H1 (cell line): Measurements from ENCODE around the gene ERH. TPM values are rescaled to one million over a fixed set of nuclear protein-coding genes. Genes with fewer than 3 reads are reported as not detected.

Experiments
- CTCF ChIA-PET: fragments of 300-600 bp; sonication (Branson Sonifier 250); formaldehyde crosslinking; loops from one replicate; lab custom pipeline; 2021; ENCODE audit not compliant: partially characterized antibody; lab: Charles Lee
- POLR2A ChIA-PET: fragments of 300-600 bp; sonication (Branson Sonifier 250); formaldehyde crosslinking; loops from one replicate; lab custom pipeline; 2021; ENCODE audit warnings: inconsistent platforms; ENCODE audit not compliant: partially characterized antibody; lab: Charles Lee
- DNase-seq, 2 experiments: peaks; one replicate each; pipeline versions ENCODE4 v3.0.0 to v3.0.0-alpha.2; 2010 to 2022; ENCODE audit warnings: low spot score in 2 of 2, low read depth in 1 of 2, mixed read lengths in 1 of 2
- FAIRE-seq: peaks from 2 replicates; lab custom pipeline; 2011; peaks lifted over from hg19 to GRCh38; lab: Jason Lieb, UNC
- H2AFZ ChIP-seq: 2 replicates; pipeline ENCODE4 v1.8.1; 2012; ENCODE audit warnings: low read length, inconsistent platforms
- H2AK5ac ChIP-seq: 2 replicates; pipeline ENCODE4 v1.6.1; 2013; ENCODE audit warnings: low read depth, low read length
- H2BK120ac ChIP-seq: replicated peaks from 2 replicates; pipeline ENCODE3; 2013; ENCODE audit warnings: low read depth, low read length, inconsistent platforms
- H2BK12ac ChIP-seq: 2 replicates; pipeline ENCODE4 v1.6.1; 2013; ENCODE audit warnings: low read depth, low read length
- H2BK15ac ChIP-seq: 2 replicates; pipeline ENCODE4 v1.6.1; 2013; ENCODE audit warnings: low read length
- H2BK20ac ChIP-seq: 2 replicates; pipeline ENCODE4 v1.6.1; 2013; ENCODE audit warnings: low read length
- H2BK5ac ChIP-seq: 2 replicates; pipeline ENCODE4 v1.6.1; 2013; ENCODE audit warnings: low read depth, low read length
- H3K14ac ChIP-seq: 2 replicates; pipeline ENCODE4 v1.6.1; 2013; ENCODE audit warnings: inconsistent platforms; ENCODE audit not compliant: insufficient read length
- H3K18ac ChIP-seq: 2 replicates; pipeline ENCODE4 v1.6.1; 2013; ENCODE audit warnings: low read length; ENCODE audit errors: extremely low read depth
- H3K23ac ChIP-seq: 2 replicates; pipeline ENCODE4 v1.6.1; 2013; ENCODE audit warnings: inconsistent platforms; ENCODE audit not compliant: insufficient read length
- H3K23me2 ChIP-seq: 2 replicates; pipeline ENCODE4 v1.6.1; 2013; ENCODE audit warnings: low read depth, low read length
- H3K27ac ChIP-seq: 2 replicates; pipeline ENCODE4 v1.6.1; 2011; ENCODE audit warnings: low read depth, low read length, inconsistent platforms
- H3K27me3 ChIP-seq, 4 experiments: replicated peaks in 1 of 4; 1 replicate in 1 of 4; 2 replicates in 3 of 4; pipeline versions ENCODE4 v1.6.1 to v1.8.1; 2011 to 2013; ENCODE audit warnings: low read length in 3 of 4, mild to moderate bottlenecking in 3 of 4, inconsistent platforms in 2 of 4, mixed read lengths in 2 of 4, moderate library complexity in 1 of 4; ENCODE audit not compliant: control insufficient read depth in 3 of 4, insufficient read depth in 3 of 4; ENCODE audit errors: extremely low read depth in 1 of 4
- H3K36me3 ChIP-seq, 4 experiments: 2 replicates each; pipeline versions ENCODE4 v1.6.1 to v1.8.1; 2011 to 2013; ENCODE audit warnings: mild to moderate bottlenecking in 4 of 4, low read length in 3 of 4, moderate library complexity in 2 of 4, control low read depth in 1 of 4, inconsistent platforms in 1 of 4; ENCODE audit not compliant: insufficient read depth in 4 of 4, control insufficient read depth in 2 of 4
- H3K4ac ChIP-seq: replicated peaks from 2 replicates; pipeline ENCODE3; 2013; ENCODE audit warnings: low read length, low read depth, mixed read lengths, inconsistent platforms; ENCODE audit not compliant: insufficient read length
- H3K4me1 ChIP-seq, 4 experiments: replicated peaks in 1 of 4; 1 replicate in 1 of 4; 2 replicates in 3 of 4; pipeline versions ENCODE4 v1.6.1 to v1.8.1; 2011 to 2013; ENCODE audit warnings: low read length in 3 of 4, inconsistent platforms in 2 of 4, mixed read lengths in 1 of 4; ENCODE audit not compliant: insufficient read depth in 4 of 4, control insufficient read depth in 3 of 4
- H3K4me2 ChIP-seq, 2 experiments: 2 replicates each; pipeline versions ENCODE4 v1.6.1 to v1.8.1; 2011 to 2013; ENCODE audit warnings: low read depth in 2 of 2, low read length in 2 of 2, control low read depth in 1 of 2, inconsistent platforms in 1 of 2, mild to moderate bottlenecking in 1 of 2; ENCODE audit not compliant: insufficient read depth in 1 of 2
- H3K4me3 ChIP-seq, 4 experiments: fragments of 200-600, 300-600 bp in 1 of 4; sonication (generic), shearing (Covaris generic), sonication (Bioruptor Twin) in 1 of 4; 2 replicates each; pipeline versions ENCODE4 v1.5.1 to v1.8.1; 2011 to 2016; ENCODE audit warnings: low read length in 4 of 4, low read depth in 3 of 4, control low read depth in 2 of 4, inconsistent platforms in 2 of 4, mild to moderate bottlenecking in 2 of 4, mixed read lengths in 1 of 4, moderate library complexity in 1 of 4; ENCODE audit not compliant: insufficient read depth in 2 of 4; ENCODE audit errors: extremely low read depth in 1 of 4
- H3K56ac ChIP-seq: replicated peaks from 2 replicates; pipeline ENCODE3; 2013; ENCODE audit warnings: low read depth, mild to moderate bottlenecking, mixed read lengths, low read length, inconsistent platforms; ENCODE audit not compliant: insufficient read length
- H3K79me1 ChIP-seq: 2 replicates; pipeline ENCODE4 v1.6.1; 2013; ENCODE audit warnings: low read depth, low read length, control low read depth
- H3K79me2 ChIP-seq, 2 experiments: 2 replicates each; pipeline versions ENCODE4 v1.6.1 to v1.8.1; 2012 to 2013; ENCODE audit warnings: low read length in 2 of 2, mild to moderate bottlenecking in 2 of 2, inconsistent platforms in 1 of 2; ENCODE audit not compliant: insufficient read depth in 2 of 2, control insufficient read depth in 1 of 2
- H3K9ac ChIP-seq, 4 experiments: replicated peaks in 1 of 4; 1 replicate in 1 of 4; 2 replicates in 3 of 4; pipeline versions ENCODE4 v1.6.1 to v1.8.1; 2011 to 2013; ENCODE audit warnings: low read depth in 3 of 4, low read length in 3 of 4, control low read depth in 2 of 4, mild to moderate bottlenecking in 2 of 4, moderate library complexity in 2 of 4, inconsistent platforms in 1 of 4; ENCODE audit errors: extremely low read depth in 1 of 4
- H3K9me3 ChIP-seq, 2 experiments: 2 replicates each; pipeline versions ENCODE4 v1.6.1 to v1.8.1; 2012 to 2013; ENCODE audit warnings: mild to moderate bottlenecking in 2 of 2, moderate library complexity in 2 of 2, control low read depth in 1 of 2, inconsistent platforms in 1 of 2, low read depth in 1 of 2, low read length in 1 of 2, mixed read lengths in 1 of 2; ENCODE audit not compliant: insufficient read depth in 2 of 2
- H4K20me1 ChIP-seq, 2 experiments: replicated peaks in 1 of 2; 2 replicates each; pipeline versions ENCODE3 to v1.8.1; 2011 to 2013; ENCODE audit warnings: inconsistent platforms in 2 of 2, low read length in 2 of 2, mild to moderate bottlenecking in 1 of 2; ENCODE audit not compliant: insufficient read depth in 2 of 2, control insufficient read depth in 1 of 2
- H4K5ac ChIP-seq: 2 replicates; pipeline ENCODE4 v1.6.1; 2013; ENCODE audit warnings: low read length, low read depth, mixed read lengths, inconsistent platforms; ENCODE audit not compliant: insufficient read length
- H4K8ac ChIP-seq: 2 replicates; pipeline ENCODE4 v1.8.0; 2013; ENCODE audit warnings: mild to moderate bottlenecking, moderate library complexity, low read length, inconsistent platforms; ENCODE audit not compliant: insufficient read depth; ENCODE audit errors: extremely low read depth
- H4K91ac ChIP-seq: replicated peaks from 2 replicates; pipeline ENCODE3; 2013; ENCODE audit warnings: low read length, mixed read lengths, inconsistent platforms; ENCODE audit not compliant: insufficient read length
- CTBP2 ChIP-seq: IDR thresholded peaks from 2 replicates; pipeline ENCODE4 v1.7.0; 2011; ENCODE audit warnings: borderline replicate concordance, mild to moderate bottlenecking, moderate library complexity, mixed read lengths, low read length; ENCODE audit not compliant: insufficient read depth, insufficient read length
- EGR1 ChIP-seq: IDR thresholded peaks from 2 replicates; pipeline ENCODE4 v1.6.1; 2011; ENCODE audit warnings: low read depth, low read length, borderline replicate concordance
- KDM4A ChIP-seq: IDR thresholded peaks from one replicate; pipeline ENCODE4 v1.7.1; 2012; ENCODE audit warnings: low read depth, mild to moderate bottlenecking, moderate library complexity, low read length, inconsistent platforms; ENCODE audit not compliant: severe bottlenecking
- RFX5 ChIP-seq: IDR thresholded peaks from 2 replicates; pipeline ENCODE4 v1.6.1; 2011; ENCODE audit warnings: low read depth, low read length, improper control_type of control experiment, borderline replicate concordance
- SIN3A ChIP-seq, 2 experiments: IDR thresholded peaks in 1 of 2; conservative IDR thresholded peaks in 1 of 2; 2 replicates each; pipeline ENCODE4 v1.6.1; 2011 to 2012; ENCODE audit warnings: low read length in 2 of 2, improper control_type of control experiment in 1 of 2, low read depth in 1 of 2, mild to moderate bottlenecking in 1 of 2
- SRF ChIP-seq: IDR thresholded peaks from 2 replicates; pipeline ENCODE4 v1.6.1; 2011; ENCODE audit warnings: mild to moderate bottlenecking, low read depth, low read length, moderate library complexity
- polyA plus RNA-seq, 7 experiments: library from polyadenylated mRNA; depleted of rRNA in 3 of 7; stranded (reverse) in 5 of 7; unstranded in 2 of 7; fragments of >200 nt in 5 of 7; fragments of 200-250 nt in 2 of 7; gene quantifications; 1 replicate in 5 of 7; 2 replicates in 1 of 7; 4 replicates in 1 of 7; pipeline versions ENCODE4 v1.2.1 to v1.2.3, GENCODE V29; 2011 to 2013; ENCODE audit warnings: missing spikeins in 2 of 7, mixed read lengths in 2 of 7
- total RNA-seq: library from RNA; stranded (reverse); fragmentation: NEBNext Ultra II Directional; extraction: Animal tissue kit (Norgen Biotek cat#: 25700); gene quantifications from 2 replicates; pipeline ENCODE4 v1.2.1, GENCODE V29; 2021

The ERH gene
- total and polyA plus RNA-seq, 2 of the 8 experiments (the other 6 are each of a cell fraction or from before 2014, with no cell fraction given), result 329 to 454 TPM

DNA sequence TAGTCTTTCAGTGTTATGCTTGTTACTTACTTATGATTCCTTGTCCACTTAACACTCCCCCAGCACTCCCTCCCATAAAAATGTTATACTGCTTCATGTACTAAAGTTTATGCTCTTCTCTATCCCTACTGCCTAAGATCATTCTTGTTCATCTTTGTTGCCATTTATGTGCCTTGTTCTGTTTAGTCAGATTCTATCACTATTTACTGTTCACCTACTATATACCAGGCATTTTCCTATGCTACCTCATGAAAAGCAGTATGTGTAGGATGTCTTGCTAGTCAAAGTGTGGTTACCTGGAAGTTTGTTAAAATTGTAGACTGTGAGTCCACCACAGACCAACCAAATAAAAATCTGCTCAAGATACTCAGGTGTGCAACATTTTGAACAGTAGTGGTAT, 23.9 kb downstream of the ERH start:
- ChIA-PET POLR2A (interaction anchor here (1.5 to 2.4 kb wide), 2 partner anchors 10 to 22 kb away, joined by 4 to 9 read pairs; no protein-coding TSS in a partner anchor), CTCF (no interaction called here)
- Histone ChIP-seq H3K4ac (no peak overlapping the region), H4K20me1 (peaks cover 0 to 1% of the 10 kb centered on the region in 2 experiments), H2BK15ac (no peak overlapping the region), H4K8ac (no peak overlapping the region), H3K27ac (no peak overlapping the region), H3K79me1 (no peaks in the 10 kb centered on the region), H2BK120ac (no peak overlapping the region), H2BK5ac (no peak overlapping the region), H2BK20ac (no peak overlapping the region), H3K4me3 (no peak overlapping the region), H2AK5ac (no peak overlapping the region), H3K14ac (no peak overlapping the region), H3K23me2 (no peaks in the 10 kb centered on the region), H3K9ac (no peak overlapping the region), H4K91ac (no peak overlapping the region), H3K36me3 (peaks cover 0 to 25% (median 15%) of the 10 kb centered on the region in 4 experiments; a peak in 6 of 8 replicates), H3K23ac (no peak overlapping the region), H3K18ac (no peak overlapping the region), H3K27me3 (no peaks in the 10 kb centered on the region), H3K4me2 (no peak overlapping the region), H2BK12ac (no peak overlapping the region), H3K79me2 (no peaks in the 10 kb centered on the region), H3K4me1 (no peaks in the 10 kb centered on the region), H2AFZ (no peak overlapping the region), H4K5ac (no peak overlapping the region), H3K9me3 (no peaks in the 10 kb centered on the region), H3K56ac (no peak overlapping the region)
- DNase-seq (no peak), FAIRE-seq (no peak)
- TF ChIP-seq RFX5 (no peak), KDM4A (no peak), CTBP2 (no peak), EGR1 (no peak), SRF (no peak), SIN3A (conservative IDR thresholded peaks at IDR 0.05 in 1 of 2, IDR thresholded peaks at IDR 0.05 in 1 of 2; ENCODE audit: low read depth in 1 of 2, low read length in 2 of 2) (no peak)
